Esophagus squamous epithelium (tissue), 4 donors: Measurements from ENCODE around the gene ERF.

Experiments used
- POLR2A ChIP-seq, 4 donors: fragments of 450-650 bp; IDR thresholded peaks; one replicate each; pipeline ENCODE4 v1.6.1; 2017; ENCODE audit warnings: antibody characterized with exemption in 4 of 4, mild to moderate bottlenecking in 4 of 4, moderate library complexity in 3 of 4
- TF ChIP-seq, protein P1 (sequence below), 6 experiments: fragments of 450-650 bp in 4 of 6; fragments of 200-600 bp in 2 of 6; sonication (generic) in 2 of 6; IDR thresholded peaks; one replicate each; pipeline ENCODE4 v1.5.1; 2016 to 2019; ENCODE audit warnings: antibody characterized with exemption in 6 of 6, mild to moderate bottlenecking in 4 of 6, moderate library complexity in 4 of 6

DNA sequence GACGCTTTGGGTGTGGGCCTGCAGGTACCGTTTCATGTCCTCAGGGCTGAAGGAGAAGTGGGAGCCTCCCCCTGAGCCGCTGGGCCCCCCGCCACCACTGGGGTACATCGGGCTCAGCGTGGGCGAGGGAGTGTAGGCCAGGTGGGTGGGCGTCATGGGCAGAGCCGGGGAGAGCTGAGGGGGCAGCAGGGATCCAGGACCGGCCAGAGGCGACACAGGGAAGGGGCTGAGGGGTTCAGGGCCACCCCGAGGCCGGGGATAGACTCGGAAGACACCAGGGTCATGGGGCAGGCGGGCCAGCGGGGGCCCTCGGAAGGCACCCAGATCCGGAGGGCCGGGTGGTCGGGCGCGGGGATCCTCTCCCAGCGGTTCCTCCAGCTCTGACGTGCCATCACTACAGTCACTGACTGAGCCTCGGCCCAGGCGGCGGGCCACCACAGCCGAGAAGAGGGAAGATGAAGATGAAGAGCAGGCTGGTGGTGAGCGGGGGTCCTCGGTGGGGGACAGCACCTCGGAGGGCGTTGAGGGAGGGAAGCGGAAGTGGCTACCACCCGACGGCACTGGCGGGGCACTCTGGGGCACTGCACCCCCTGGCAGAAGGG, 5.7 kb downstream of the ERF start:
- TF ChIP-seq, protein P1, sequence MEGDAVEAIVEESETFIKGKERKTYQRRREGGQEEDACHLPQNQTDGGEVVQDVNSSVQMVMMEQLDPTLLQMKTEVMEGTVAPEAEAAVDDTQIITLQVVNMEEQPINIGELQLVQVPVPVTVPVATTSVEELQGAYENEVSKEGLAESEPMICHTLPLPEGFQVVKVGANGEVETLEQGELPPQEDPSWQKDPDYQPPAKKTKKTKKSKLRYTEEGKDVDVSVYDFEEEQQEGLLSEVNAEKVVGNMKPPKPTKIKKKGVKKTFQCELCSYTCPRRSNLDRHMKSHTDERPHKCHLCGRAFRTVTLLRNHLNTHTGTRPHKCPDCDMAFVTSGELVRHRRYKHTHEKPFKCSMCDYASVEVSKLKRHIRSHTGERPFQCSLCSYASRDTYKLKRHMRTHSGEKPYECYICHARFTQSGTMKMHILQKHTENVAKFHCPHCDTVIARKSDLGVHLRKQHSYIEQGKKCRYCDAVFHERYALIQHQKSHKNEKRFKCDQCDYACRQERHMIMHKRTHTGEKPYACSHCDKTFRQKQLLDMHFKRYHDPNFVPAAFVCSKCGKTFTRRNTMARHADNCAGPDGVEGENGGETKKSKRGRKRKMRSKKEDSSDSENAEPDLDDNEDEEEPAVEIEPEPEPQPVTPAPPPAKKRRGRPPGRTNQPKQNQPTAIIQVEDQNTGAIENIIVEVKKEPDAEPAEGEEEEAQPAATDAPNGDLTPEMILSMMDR (IDR thresholded peaks at IDR 0.05): no peak
- TF ChIP-seq POLR2A (IDR thresholded peaks at IDR 0.05): no peak
